ENCODE data around the gene HACD3.
"Not testable (repeated sequence)": the region's sequence is repeated elsewhere in the genome, so short reads cannot be mapped to it uniquely, and the experiment has no call there.

Gene HACD3

GRCh38 chr15:65530318-65531111 is at the start of gene HACD3:
TSS of gene HACD3 (plus strand) at chr15:65530463. CDS start at chr15:65530632, 169 bp downstream.
- peak; percentile 24 to 59 for DNase-seq

GRCh38 chr15:65484876-65485275 is 45.4 kb upstream of the HACD3 start:
- DNase-seq, result no peak

- DNase-seq, result no peak
Measured at GRCh38 chr15:65494076-65494475, 36.2 kb upstream of the HACD3 start.

GRCh38 chr15:65509321-65509720 is 20.9 kb upstream of the HACD3 start:
- DNase-seq, result no peak

- DNase-seq, result no peak
Measured at GRCh38 chr15:65512189-65512588, 18.1 kb upstream of the HACD3 start.

GRCh38 chr15:65512807-65513416 is 17.4 kb upstream of the HACD3 start:
- no peak for DNase-seq

GRCh38 chr15:65516997-65517865 is 13.0 kb upstream of the HACD3 start, which contains the start of gene DPP8:
TSS of gene DPP8 (minus strand) at chr15:65517689. CDS start at chr15:65512553, 5,136 bp downstream.
- DNase-seq, result peak; percentile 32 to 60

GRCh38 chr15:65517866-65518207 is 12.4 kb upstream of the HACD3 start:
- DNase-seq, result no peak

- no peak for DNase-seq
Measured at GRCh38 chr15:65518633-65519285, 11.5 kb upstream of the HACD3 start.

GRCh38 chr15:65521350-65521749 is 8.9 kb upstream of the HACD3 start:
- no peak for DNase-seq

GRCh38 chr15:65524226-65524625 is 6.0 kb upstream of the HACD3 start:
- DNase-seq, result no peak

GRCh38 chr15:65525622-65526021 is 4.6 kb upstream of the HACD3 start:
- DNase-seq, result no peak

GRCh38 chr15:65528461-65529060 is 1.7 kb upstream of the HACD3 start:
- DNase-seq, result no peak

- DNase-seq, result no peak
Measured at GRCh38 chr15:65529762-65530317, 423 bp upstream of the HACD3 start.

GRCh38 chr15:65532738-65533051 is 2.4 kb downstream of the HACD3 start:
- DNase-seq, result no peak

- no peak for DNase-seq
Measured at GRCh38 chr15:65533057-65533756, 2.9 kb downstream of the HACD3 start.

- no peak for DNase-seq
Measured at GRCh38 chr15:65535192-65535591, 4.9 kb downstream of the HACD3 start.

GRCh38 chr15:65540314-65540713 is 10.1 kb downstream of the HACD3 start:
- DNase-seq, result no peak

GRCh38 chr15:65541231-65541820 is 11.1 kb downstream of the HACD3 start:
- DNase-seq, result no peak

GRCh38 chr15:65547841-65548240 is 17.6 kb downstream of the HACD3 start:
- DNase-seq, result no peak

GRCh38 chr15:65549288-65549687 is 19.0 kb downstream of the HACD3 start:
- not testable (repeated sequence) for DNase-seq
